Testis (tissue), 2 donors: ENCODE measurements around the gene ELF1.

ENCODE experiments used
- POLR2A ChIP-seq: fragments of 450-650 bp; IDR thresholded peaks from one replicate; pipeline ENCODE4 v1.6.1; 2017; ENCODE audit warnings: antibody characterized with exemption, mild to moderate bottlenecking, moderate library complexity
- TF ChIP-seq, protein P1 (sequence below), 3 experiments: fragments of 450-650 bp in 2 of 3; fragments of 200-600 bp in 1 of 3; sonication (generic) in 1 of 3; IDR thresholded peaks; one replicate each; pipeline ENCODE4 v1.5.1; 2016 to 2019; ENCODE audit warnings: antibody characterized with exemption in 3 of 3, mild to moderate bottlenecking in 2 of 3, moderate library complexity in 1 of 3

- TF ChIP-seq, protein P1, sequence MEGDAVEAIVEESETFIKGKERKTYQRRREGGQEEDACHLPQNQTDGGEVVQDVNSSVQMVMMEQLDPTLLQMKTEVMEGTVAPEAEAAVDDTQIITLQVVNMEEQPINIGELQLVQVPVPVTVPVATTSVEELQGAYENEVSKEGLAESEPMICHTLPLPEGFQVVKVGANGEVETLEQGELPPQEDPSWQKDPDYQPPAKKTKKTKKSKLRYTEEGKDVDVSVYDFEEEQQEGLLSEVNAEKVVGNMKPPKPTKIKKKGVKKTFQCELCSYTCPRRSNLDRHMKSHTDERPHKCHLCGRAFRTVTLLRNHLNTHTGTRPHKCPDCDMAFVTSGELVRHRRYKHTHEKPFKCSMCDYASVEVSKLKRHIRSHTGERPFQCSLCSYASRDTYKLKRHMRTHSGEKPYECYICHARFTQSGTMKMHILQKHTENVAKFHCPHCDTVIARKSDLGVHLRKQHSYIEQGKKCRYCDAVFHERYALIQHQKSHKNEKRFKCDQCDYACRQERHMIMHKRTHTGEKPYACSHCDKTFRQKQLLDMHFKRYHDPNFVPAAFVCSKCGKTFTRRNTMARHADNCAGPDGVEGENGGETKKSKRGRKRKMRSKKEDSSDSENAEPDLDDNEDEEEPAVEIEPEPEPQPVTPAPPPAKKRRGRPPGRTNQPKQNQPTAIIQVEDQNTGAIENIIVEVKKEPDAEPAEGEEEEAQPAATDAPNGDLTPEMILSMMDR (IDR thresholded peaks at IDR 0.05) = no peak
- no peak for TF ChIP-seq POLR2A
Observed at GRCh38 chr13:40961826-40962225, 57.3 kb downstream of the ELF1 start.
